ENCODE results near the gene SCP2D1.
"Not testable (repeated sequence)": the region's sequence is repeated elsewhere in the genome, so short reads cannot be mapped to it uniquely, and the experiment has no call there.

The SCP2D1 gene

GRCh38 chr20:18783385-18783959 lies 30.1 kb upstream of the SCP2D1 start:
- Histone ChIP-seq H3K27me3 (ENCODE audit: control insufficient read depth in 3 of 3, insufficient read depth in 3 of 3, low read depth in 1 of 3, low read length in 3 of 3) (no peaks in the 10 kb centered on the region), H4K91ac (ENCODE audit: low read depth, low read length, poor library complexity) (no peak overlapping the region), H3K4me3 (ENCODE audit: low read length in 2 of 2) (no peak overlapping the region), H3K79me1 (ENCODE audit: low read depth, low read length) (no peaks in the 10 kb centered on the region), H3K4me2 (ENCODE audit: insufficient read depth, low read length, poor library complexity, severe bottlenecking) (no peak overlapping the region), H3K9me3 (replicated peaks in 1 of 2; ENCODE audit: control insufficient read depth in 2 of 2, insufficient read depth in 1 of 2, low read depth in 1 of 2, low read length in 2 of 2) (no peaks in the 10 kb centered on the region), H4K8ac (ENCODE audit: low read depth, low read length) (no peak overlapping the region), H2BK120ac (ENCODE audit: low read depth, low read length) (no peak overlapping the region), H3K36me3 (replicated peaks in 1 of 2; ENCODE audit: control insufficient read depth in 2 of 2, insufficient read depth in 2 of 2, low read length in 2 of 2) (no peaks in the 10 kb centered on the region), H3K4me1 (ENCODE audit: control insufficient read depth in 2 of 2, insufficient read depth in 1 of 2, low read depth in 1 of 2, low read length in 2 of 2) (no peaks in the 10 kb centered on the region), H3K9ac (ENCODE audit: low read depth, low read length, poor library complexity) (no peak overlapping the region), H2AFZ (ENCODE audit: low read length) (no peak overlapping the region), H2BK12ac (ENCODE audit: low read length) (no peak overlapping the region), H2AK5ac (ENCODE audit: low read depth, low read length) (no peak overlapping the region), H2BK15ac (ENCODE audit: low read length) (no peak overlapping the region), H3K18ac (ENCODE audit: low read length) (no peak overlapping the region), H3K14ac (ENCODE audit: low read length) (no peak overlapping the region), H3K23ac (ENCODE audit: low read depth, low read length, poor library complexity) (no peak overlapping the region), H2BK5ac (ENCODE audit: low read length) (no peak overlapping the region), H3K4ac (ENCODE audit: low read length) (no peak overlapping the region), H3K27ac (replicated peaks; ENCODE audit: low read length) (no peak overlapping the region)
- WGBS, 2 donors (ENCODE audit: extremely low coverage in 2 of 2, insufficient read length in 2 of 2, insufficient replicate concordance in 1 of 2), result no CpG with 5 or more reads among the region's 5 CpGs
- no peak for DNase-seq (ENCODE audit: low spot score)

- H2BK120ac ChIP-seq (ENCODE audit: low read depth, low read length); H4K91ac ChIP-seq (ENCODE audit: low read depth, low read length, poor library complexity); H3K79me1 ChIP-seq (ENCODE audit: low read depth, low read length); DNase-seq (ENCODE audit: low spot score); H3K14ac ChIP-seq (ENCODE audit: low read length); H4K8ac ChIP-seq (ENCODE audit: low read depth, low read length); H3K4me1 ChIP-seq (ENCODE audit: control insufficient read depth in 2 of 2, insufficient read depth in 1 of 2, low read depth in 1 of 2, low read length in 2 of 2); H3K27me3 ChIP-seq (ENCODE audit: control insufficient read depth in 3 of 3, insufficient read depth in 3 of 3, low read depth in 1 of 3, low read length in 3 of 3); H3K23ac ChIP-seq (ENCODE audit: low read depth, low read length, poor library complexity); H3K4me2 ChIP-seq (ENCODE audit: insufficient read depth, low read length, poor library complexity, severe bottlenecking); H3K27ac ChIP-seq (replicated peaks; ENCODE audit: low read length); H3K4me3 ChIP-seq (ENCODE audit: low read length in 2 of 2); H2BK12ac ChIP-seq (ENCODE audit: low read length); H3K4ac ChIP-seq (ENCODE audit: low read length); H3K9me3 ChIP-seq (replicated peaks in 1 of 2; ENCODE audit: control insufficient read depth in 2 of 2, insufficient read depth in 1 of 2, low read depth in 1 of 2, low read length in 2 of 2); H2BK5ac ChIP-seq (ENCODE audit: low read length); H3K36me3 ChIP-seq (replicated peaks in 1 of 2; ENCODE audit: control insufficient read depth in 2 of 2, insufficient read depth in 2 of 2, low read length in 2 of 2); H2AK5ac ChIP-seq (ENCODE audit: low read depth, low read length); H2BK15ac ChIP-seq (ENCODE audit: low read length); H2AFZ ChIP-seq (ENCODE audit: low read length); H3K9ac ChIP-seq (ENCODE audit: low read depth, low read length, poor library complexity); H3K18ac ChIP-seq (ENCODE audit: low read length): not testable (repeated sequence)
- WGBS, 2 donors (ENCODE audit: extremely low coverage in 2 of 2, insufficient read length in 2 of 2, insufficient replicate concordance in 1 of 2), result no CpG with 5 or more reads among the region's 2 CpGs
These were observed 26.5 kb upstream of the SCP2D1 start for GRCh38 chr20:18787046-18787445.

DNA sequence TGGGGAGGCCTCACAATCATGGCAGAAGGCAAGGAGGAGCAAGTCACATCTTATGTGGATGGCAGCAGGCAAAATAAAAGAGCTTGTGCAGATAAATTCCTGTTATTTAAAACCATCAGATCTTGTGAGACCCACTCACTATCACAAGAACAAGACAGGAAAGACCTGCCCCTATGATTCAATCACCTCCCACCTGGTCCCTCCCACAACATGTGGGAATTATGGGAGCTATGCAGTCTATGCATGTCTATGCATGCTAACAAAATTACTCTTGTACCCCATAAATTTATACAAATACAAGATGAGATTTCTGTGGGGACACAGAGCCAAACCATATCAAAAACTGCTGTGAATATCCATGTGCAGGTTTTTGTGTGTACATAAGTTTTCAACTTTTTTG lies 25.6 kb upstream of the SCP2D1 start:
- H4K8ac ChIP-seq (ENCODE audit: low read depth, low read length), result no peak overlapping the region
- H3K14ac ChIP-seq (ENCODE audit: low read length), result no peak overlapping the region
- no peak overlapping the region for H3K9ac ChIP-seq (ENCODE audit: low read depth, low read length, poor library complexity)
- no peak overlapping the region for H3K23ac ChIP-seq (ENCODE audit: low read depth, low read length, poor library complexity)
- no peaks in the 10 kb centered on the region for H3K27me3 ChIP-seq (ENCODE audit: control insufficient read depth in 3 of 3, insufficient read depth in 3 of 3, low read depth in 1 of 3, low read length in 3 of 3)
- H4K91ac ChIP-seq (ENCODE audit: low read depth, low read length, poor library complexity), result no peak overlapping the region
- no peaks in the 10 kb centered on the region for H3K4me1 ChIP-seq (ENCODE audit: control insufficient read depth in 2 of 2, insufficient read depth in 1 of 2, low read depth in 1 of 2, low read length in 2 of 2)
- H3K36me3 ChIP-seq (replicated peaks in 1 of 2; ENCODE audit: control insufficient read depth in 2 of 2, insufficient read depth in 2 of 2, low read length in 2 of 2), result no peaks in the 10 kb centered on the region
- no peaks in the 10 kb centered on the region for H3K79me1 ChIP-seq (ENCODE audit: low read depth, low read length)
- H3K18ac ChIP-seq (ENCODE audit: low read length), result no peak overlapping the region
- DNase-seq (ENCODE audit: low spot score), result no peak
- H2BK15ac ChIP-seq (ENCODE audit: low read length), result no peak overlapping the region
- no peak overlapping the region for H2BK5ac ChIP-seq (ENCODE audit: low read length)
- no peak overlapping the region for H3K4me3 ChIP-seq (ENCODE audit: low read length in 2 of 2)
- H3K4me2 ChIP-seq (ENCODE audit: insufficient read depth, low read length, poor library complexity, severe bottlenecking), result no peak overlapping the region
- no peak overlapping the region for H2AFZ ChIP-seq (ENCODE audit: low read length)
- no peaks in the 10 kb centered on the region for H3K9me3 ChIP-seq (replicated peaks in 1 of 2; ENCODE audit: control insufficient read depth in 2 of 2, insufficient read depth in 1 of 2, low read depth in 1 of 2, low read length in 2 of 2)
- no peak overlapping the region for H3K27ac ChIP-seq (replicated peaks; ENCODE audit: low read length)
- H2BK12ac ChIP-seq (ENCODE audit: low read length), result no peak overlapping the region
- no peak overlapping the region for H2BK120ac ChIP-seq (ENCODE audit: low read depth, low read length)
- no peak overlapping the region for H2AK5ac ChIP-seq (ENCODE audit: low read depth, low read length)
- no peak overlapping the region for H3K4ac ChIP-seq (ENCODE audit: low read length)

- Histone ChIP-seq H3K23ac (ENCODE audit: low read depth, low read length, poor library complexity) (no peak overlapping the region), H4K91ac (ENCODE audit: low read depth, low read length, poor library complexity) (no peak overlapping the region), H2BK5ac (ENCODE audit: low read length) (no peak overlapping the region), H3K79me1 (ENCODE audit: low read depth, low read length) (no peaks in the 10 kb centered on the region), H3K9me3 (replicated peaks in 1 of 2; ENCODE audit: control insufficient read depth in 2 of 2, insufficient read depth in 1 of 2, low read depth in 1 of 2, low read length in 2 of 2) (no peaks in the 10 kb centered on the region), H4K8ac (ENCODE audit: low read depth, low read length) (no peak overlapping the region), H2BK12ac (ENCODE audit: low read length) (no peak overlapping the region), H3K36me3 (replicated peaks in 1 of 2; ENCODE audit: control insufficient read depth in 2 of 2, insufficient read depth in 2 of 2, low read length in 2 of 2) (no peaks in the 10 kb centered on the region), H2BK120ac (ENCODE audit: low read depth, low read length) (no peak overlapping the region), H3K14ac (ENCODE audit: low read length) (no peak overlapping the region), H3K9ac (ENCODE audit: low read depth, low read length, poor library complexity) (no peak overlapping the region), H2AFZ (ENCODE audit: low read length) (no peak overlapping the region), H3K4me3 (ENCODE audit: low read length in 2 of 2) (no peak overlapping the region), H2AK5ac (ENCODE audit: low read depth, low read length) (no peak overlapping the region), H3K18ac (ENCODE audit: low read length) (no peak overlapping the region), H3K27me3 (ENCODE audit: control insufficient read depth in 3 of 3, insufficient read depth in 3 of 3, low read depth in 1 of 3, low read length in 3 of 3) (no peaks in the 10 kb centered on the region), H3K4me1 (ENCODE audit: control insufficient read depth in 2 of 2, insufficient read depth in 1 of 2, low read depth in 1 of 2, low read length in 2 of 2) (no peaks in the 10 kb centered on the region), H3K4ac (ENCODE audit: low read length) (no peak overlapping the region), H3K27ac (replicated peaks; ENCODE audit: low read length) (no peak overlapping the region), H3K4me2 (ENCODE audit: insufficient read depth, low read length, poor library complexity, severe bottlenecking) (no peak overlapping the region), H2BK15ac (ENCODE audit: low read length) (no peak overlapping the region)
- no CpG with 5 or more reads among the region's 3 CpGs for WGBS, 2 donors (ENCODE audit: extremely low coverage in 2 of 2, insufficient read length in 2 of 2, insufficient replicate concordance in 1 of 2)
- no peak for DNase-seq (ENCODE audit: low spot score)
These were observed 22.8 kb upstream of the SCP2D1 start for GRCh38 chr20:18790787-18791186.
